Type B pancreatic cell (in vitro differentiated cells): ENCODE measurements around the gene MAP7. TPM values are rescaled to one million over a fixed set of nuclear protein-coding genes. Genes with fewer than 3 reads are reported as not detected.

Experiments
- DNase-seq: peaks from one replicate; pipeline ENCODE4 v3.0.0; 2021; ENCODE audit warnings: mixed read lengths; ENCODE audit not compliant: unreplicated experiment; ENCODE audit errors: extremely low spot score
- H3K27ac Mint-ChIP-seq: 2 replicates; pipeline ENCODE4 v1.8.0; 2021; ENCODE audit warnings: mild to moderate bottlenecking, mixed read lengths
- H3K27me3 Mint-ChIP-seq: 2 replicates; pipeline ENCODE4 v1.8.0; 2021; ENCODE audit warnings: mixed read lengths
- H3K36me3 Mint-ChIP-seq: 2 replicates; pipeline ENCODE4 v1.8.0; 2021; ENCODE audit warnings: mixed read lengths
- H3K4me1 Mint-ChIP-seq: one replicate; pipeline ENCODE4 v1.8.0; 2021; ENCODE audit warnings: mixed read lengths; ENCODE audit not compliant: unreplicated experiment
- H3K4me3 Mint-ChIP-seq: 2 replicates; pipeline ENCODE4 v1.8.0; 2021; ENCODE audit warnings: mild to moderate bottlenecking, mixed read lengths
- H3K9me3 Mint-ChIP-seq: 2 replicates; pipeline ENCODE4 v1.8.0; 2021; ENCODE audit warnings: mixed read lengths
- total RNA-seq: library from RNA; stranded (reverse); gene quantifications from 2 replicates; pipeline ENCODE4 v1.2.1, GENCODE V29; 2021; ENCODE audit warnings: low replicate concordance
- TF ChIP-seq, protein P1 (sequence below): fragments of 200-600 bp; sonication (generic); conservative IDR thresholded peaks from 2 replicates; pipeline ENCODE4 v1.5.0; 2021; ENCODE audit warnings: antibody characterized with exemption, mild to moderate bottlenecking

The MAP7 gene
- total RNA-seq, 1 donor from 2014 or later = 17.8 TPM

DNA sequence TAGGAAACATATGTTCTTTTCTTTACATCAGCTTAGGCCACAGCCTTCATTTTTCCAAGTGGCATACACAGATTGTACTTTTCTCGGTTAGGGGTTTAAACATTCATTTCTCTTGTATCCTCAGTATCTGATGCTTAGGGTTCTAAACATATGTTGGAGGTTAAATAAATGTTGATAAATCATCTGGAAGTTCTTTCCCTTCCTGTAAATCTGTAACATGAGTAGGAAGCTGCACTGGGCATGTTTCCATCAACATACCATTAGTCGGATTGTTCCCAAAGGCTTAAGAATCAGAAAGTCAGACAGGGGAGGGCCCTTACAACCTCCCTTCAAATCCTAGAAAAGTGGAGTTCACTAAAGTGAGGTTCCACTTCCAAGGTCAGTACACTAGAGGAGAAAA lies 205.8 kb downstream of the MAP7 start:
- Mint-ChIP-seq H3K27ac (no peak overlapping the region), H3K36me3 (peaks cover 11% of the 10 kb centered on the region), H3K9me3 (no peaks in the 10 kb centered on the region), H3K27me3 (no peaks in the 10 kb centered on the region), H3K4me3 (no peak overlapping the region), H3K4me1 (peaks cover 10% of the 10 kb centered on the region)
- no peak for DNase-seq
- TF ChIP-seq, protein P1, sequence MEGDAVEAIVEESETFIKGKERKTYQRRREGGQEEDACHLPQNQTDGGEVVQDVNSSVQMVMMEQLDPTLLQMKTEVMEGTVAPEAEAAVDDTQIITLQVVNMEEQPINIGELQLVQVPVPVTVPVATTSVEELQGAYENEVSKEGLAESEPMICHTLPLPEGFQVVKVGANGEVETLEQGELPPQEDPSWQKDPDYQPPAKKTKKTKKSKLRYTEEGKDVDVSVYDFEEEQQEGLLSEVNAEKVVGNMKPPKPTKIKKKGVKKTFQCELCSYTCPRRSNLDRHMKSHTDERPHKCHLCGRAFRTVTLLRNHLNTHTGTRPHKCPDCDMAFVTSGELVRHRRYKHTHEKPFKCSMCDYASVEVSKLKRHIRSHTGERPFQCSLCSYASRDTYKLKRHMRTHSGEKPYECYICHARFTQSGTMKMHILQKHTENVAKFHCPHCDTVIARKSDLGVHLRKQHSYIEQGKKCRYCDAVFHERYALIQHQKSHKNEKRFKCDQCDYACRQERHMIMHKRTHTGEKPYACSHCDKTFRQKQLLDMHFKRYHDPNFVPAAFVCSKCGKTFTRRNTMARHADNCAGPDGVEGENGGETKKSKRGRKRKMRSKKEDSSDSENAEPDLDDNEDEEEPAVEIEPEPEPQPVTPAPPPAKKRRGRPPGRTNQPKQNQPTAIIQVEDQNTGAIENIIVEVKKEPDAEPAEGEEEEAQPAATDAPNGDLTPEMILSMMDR = no peak

DNA sequence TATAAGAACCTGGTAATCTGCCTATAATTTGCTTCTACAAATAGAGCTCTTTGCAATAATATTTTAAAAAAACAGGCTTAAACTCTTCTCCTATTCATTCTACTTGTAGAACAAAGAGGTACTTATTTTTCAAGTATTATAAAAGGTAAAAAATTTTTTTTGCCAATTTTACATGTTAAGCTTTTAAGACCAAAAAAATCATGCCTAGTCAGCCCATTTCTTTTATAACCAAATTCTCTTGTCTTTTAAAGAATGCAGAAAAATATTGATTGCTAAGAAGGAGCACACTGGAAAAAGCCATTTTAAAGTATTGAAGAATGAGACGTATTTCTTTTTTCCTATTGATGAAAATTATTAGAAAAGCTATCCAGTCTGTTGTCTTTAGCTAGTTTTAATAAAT lies 206.5 kb downstream of the MAP7 start:
- Mint-ChIP-seq H3K36me3 (peaks cover 11% of the 10 kb centered on the region), H3K4me1 (peaks cover 10% of the 10 kb centered on the region), H3K4me3 (no peak overlapping the region), H3K9me3 (no peaks in the 10 kb centered on the region), H3K27ac (no peak overlapping the region), H3K27me3 (no peaks in the 10 kb centered on the region)
- TF ChIP-seq, protein P1 = no peak
- DNase-seq = no peak

DNA sequence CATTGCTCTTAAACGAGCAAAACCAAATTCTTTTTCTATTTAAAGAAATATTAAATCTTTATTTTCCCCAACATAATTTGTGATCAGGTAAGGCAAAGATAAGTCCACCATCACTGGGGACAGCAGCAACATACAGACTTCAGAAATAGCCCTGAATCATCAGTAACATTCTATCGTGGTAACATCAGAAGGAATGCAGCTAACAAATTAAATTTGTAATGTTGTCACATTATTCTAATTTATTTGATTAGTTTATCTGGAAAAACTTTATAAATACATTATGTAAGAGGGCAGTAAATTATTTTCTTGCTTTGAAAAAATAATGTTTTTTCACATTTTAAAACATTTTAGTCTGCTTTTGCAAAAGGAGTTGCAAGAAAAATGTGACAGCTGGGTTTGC lies 206.9 kb downstream of the MAP7 start:
- TF ChIP-seq, protein P1 = no peak
- no peak overlapping the region for H3K4me3 Mint-ChIP-seq
- H3K9me3 Mint-ChIP-seq = no peaks in the 10 kb centered on the region
- peaks cover 11% of the 10 kb centered on the region for H3K36me3 Mint-ChIP-seq
- no peaks in the 10 kb centered on the region for H3K27me3 Mint-ChIP-seq
- DNase-seq = no peak
- H3K4me1 Mint-ChIP-seq = peaks cover 10% of the 10 kb centered on the region
- H3K27ac Mint-ChIP-seq = no peak overlapping the region

DNA sequence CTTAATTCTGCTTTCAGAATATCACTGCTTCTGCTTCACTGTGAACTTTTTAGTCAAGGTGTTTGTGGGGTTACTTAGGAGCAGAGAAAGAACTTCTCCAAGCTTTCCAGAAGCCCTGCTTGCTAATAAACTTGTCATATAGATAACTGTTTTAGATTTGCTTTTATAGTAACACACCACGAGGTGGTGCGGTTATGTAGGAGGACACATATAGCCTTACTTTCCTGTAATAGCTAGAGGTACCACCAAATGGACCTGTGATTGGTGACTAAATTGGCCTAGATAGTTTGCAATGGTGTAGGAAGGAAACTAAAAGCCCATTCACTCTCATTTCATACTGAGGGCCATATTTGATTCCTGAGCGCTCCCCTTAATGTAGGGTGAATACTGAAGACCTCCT lies 208.3 kb downstream of the MAP7 start:
- Mint-ChIP-seq H3K9me3 (no peaks in the 10 kb centered on the region), H3K4me3 (no peak overlapping the region), H3K4me1 (peaks cover 13% of the 10 kb centered on the region), H3K36me3 (peaks cover 10% of the 10 kb centered on the region), H3K27ac (no peak overlapping the region), H3K27me3 (no peaks in the 10 kb centered on the region)
- TF ChIP-seq, protein P1 = no peak
- no peak for DNase-seq

DNA sequence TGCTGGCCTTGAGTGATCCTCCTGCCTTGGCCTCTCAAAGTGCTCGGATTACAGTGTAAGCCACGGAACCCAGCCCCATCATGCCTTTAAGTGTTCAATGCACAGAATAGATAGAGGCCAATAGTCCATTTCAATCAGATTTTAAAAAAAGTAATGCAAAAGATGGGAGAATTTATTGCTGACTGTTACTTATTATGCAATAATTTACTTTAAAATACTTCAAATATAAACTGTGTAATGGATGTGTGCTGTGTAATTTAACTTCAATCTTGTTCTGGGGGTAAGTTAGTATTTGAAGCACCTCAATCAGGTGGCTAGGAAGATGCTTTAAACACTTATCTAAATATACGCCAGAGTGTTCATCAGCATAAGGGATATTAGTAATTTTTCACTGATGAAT lies 208.9 kb downstream of the MAP7 start:
- Mint-ChIP-seq H3K27ac (no peak overlapping the region), H3K27me3 (no peaks in the 10 kb centered on the region), H3K36me3 (peaks cover 7% of the 10 kb centered on the region), H3K4me1 (peaks cover 15% of the 10 kb centered on the region), H3K4me3 (no peak overlapping the region), H3K9me3 (no peaks in the 10 kb centered on the region)
- no peak for DNase-seq
- TF ChIP-seq, protein P1 = no peak

DNA sequence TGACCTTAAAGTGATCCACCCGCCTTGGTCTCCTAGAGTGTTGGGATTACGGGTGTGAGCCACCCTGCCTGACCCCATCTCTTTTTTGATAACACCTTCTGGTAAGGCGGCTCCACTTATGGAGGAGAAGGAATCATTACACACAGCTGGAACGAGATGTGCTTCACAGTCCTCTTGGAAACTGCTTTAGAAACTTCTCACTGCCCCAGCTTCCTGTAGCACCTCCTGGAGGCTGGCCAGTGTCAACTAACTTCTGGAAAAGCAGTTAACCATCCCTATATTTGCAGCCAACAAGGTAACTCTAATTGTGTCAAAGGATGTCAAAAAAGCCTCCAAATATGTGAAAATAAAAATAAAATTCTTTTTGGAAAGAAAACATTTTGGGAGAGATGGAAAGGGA lies 211.7 kb downstream of the MAP7 start:
- Mint-ChIP-seq H3K27me3 (no peaks in the 10 kb centered on the region), H3K27ac (no peak overlapping the region)

More for the DNA sequence above, 211.7 kb downstream of the MAP7 start:
- H3K9me3 Mint-ChIP-seq = no peaks in the 10 kb centered on the region
- peaks cover 5% of the 10 kb centered on the region for H3K4me1 Mint-ChIP-seq
- no peak overlapping the region for H3K4me3 Mint-ChIP-seq
- TF ChIP-seq, protein P1 = no peak
- H3K36me3 Mint-ChIP-seq = no peaks in the 10 kb centered on the region
- DNase-seq = no peak
